ENCODE data around the gene LARP4.
"Not testable (repeated sequence)": the region's sequence is repeated elsewhere in the genome, so short reads cannot be mapped to it uniquely, and the experiment has no call there.

LARP4 gene

DNA sequence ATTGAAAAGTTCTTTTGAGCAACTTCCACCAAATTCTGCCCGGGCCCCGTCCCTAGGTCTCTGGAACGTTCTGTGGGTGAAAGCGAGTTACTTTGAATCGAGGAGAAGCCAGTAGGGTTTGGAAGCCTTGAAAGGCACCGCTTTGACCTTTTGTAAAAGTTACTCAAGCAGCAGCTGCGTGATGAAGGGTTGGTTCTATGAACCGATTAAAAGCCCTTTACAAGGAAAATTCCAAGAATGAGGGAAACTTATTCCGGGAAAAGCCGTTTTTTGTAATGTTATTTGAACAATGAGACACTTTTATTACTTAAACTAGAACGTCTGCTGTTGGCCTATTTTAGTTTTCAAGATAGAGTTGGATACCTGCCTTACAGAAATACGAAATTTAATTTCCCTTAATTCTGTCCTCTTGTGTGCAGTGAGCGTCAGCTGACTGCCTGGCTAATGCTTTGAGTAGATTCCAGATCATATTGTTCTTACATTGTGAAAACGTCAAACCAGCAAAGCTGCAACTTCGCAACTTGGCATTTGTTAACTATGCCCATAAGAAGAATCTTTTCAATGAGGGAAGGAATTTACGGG is 906 bp downstream of the LARP4 start:
- peak; percentile 39 for DNase-seq (ENCODE audit: low read depth)

DNA sequence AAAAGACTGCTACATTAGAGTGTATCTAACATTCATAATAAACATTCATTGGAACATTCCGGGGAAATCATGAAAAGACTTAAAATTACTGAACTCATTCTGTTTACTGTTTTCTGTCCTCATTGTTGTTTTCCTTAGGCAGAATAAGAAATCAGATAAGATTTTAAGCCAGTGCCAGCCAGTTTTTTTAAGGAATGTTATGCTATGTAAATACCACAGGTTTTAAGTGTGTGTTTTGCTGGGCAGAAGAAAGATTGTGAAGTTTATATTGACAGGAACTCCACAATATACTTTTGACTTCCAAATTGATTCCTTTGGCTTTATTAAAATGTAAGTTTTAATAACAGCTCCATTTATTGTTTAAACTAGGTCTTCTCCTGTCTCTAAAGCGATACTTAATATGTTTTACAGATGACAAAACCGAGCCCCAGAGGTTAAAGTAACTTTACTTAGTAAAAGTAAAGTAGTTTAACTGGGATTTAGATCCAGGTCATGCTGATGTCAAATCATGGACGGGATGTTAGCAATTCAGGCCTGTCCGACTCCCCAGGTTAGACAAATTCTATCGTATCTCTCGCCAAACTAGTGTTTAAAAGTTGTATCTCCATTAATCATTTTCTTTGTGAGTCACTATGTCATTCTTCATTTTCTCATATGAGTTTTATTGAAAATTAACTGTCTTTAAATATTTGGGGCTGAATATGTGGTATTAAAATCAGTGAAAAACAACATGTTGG is 1.7 kb downstream of the LARP4 start:
- DNase-seq (ENCODE audit: low read depth) = no peak

DNA sequence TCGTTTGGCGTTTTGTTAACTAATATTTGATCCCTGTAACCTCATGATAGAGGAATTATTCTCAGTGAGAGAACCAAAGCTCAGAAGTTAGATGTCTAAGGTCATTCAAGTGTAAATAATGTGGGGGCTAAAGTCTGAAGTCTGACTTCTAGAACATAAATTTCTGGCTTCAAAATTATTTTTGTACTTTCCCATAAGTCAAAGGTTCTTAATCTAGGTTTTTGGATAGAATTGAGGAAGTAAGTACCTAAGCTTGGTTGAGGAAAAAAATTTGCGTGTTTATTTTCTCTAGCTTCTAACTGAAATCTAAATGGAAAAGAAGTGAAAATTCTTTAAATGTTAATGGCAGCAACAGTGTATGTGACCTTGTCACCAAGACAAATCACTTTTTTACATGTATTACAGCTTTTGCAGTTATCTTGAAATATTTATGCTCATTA is 2.3 kb downstream of the LARP4 start:
- no peak for DNase-seq (ENCODE audit: low read depth)

DNA sequence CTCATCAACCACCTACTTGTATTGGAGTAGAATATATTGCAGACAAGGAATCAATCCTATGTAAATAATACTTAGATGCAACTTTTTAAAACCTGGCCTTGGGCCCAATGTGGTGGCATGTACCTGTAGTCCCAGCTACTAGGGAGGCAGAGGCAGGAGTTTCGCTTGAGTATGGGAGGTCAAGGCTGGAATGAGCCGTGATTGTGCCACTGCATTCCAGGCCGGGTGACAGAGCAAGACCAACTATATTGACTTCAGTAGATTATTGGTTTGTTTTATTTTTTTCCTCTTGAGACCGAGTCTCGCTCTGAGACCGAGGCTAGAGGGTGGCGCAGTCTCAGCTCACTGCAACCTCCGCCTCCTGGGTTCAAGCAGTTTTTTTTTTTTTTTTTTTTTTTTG is 3.6 kb downstream of the LARP4 start:
- DNase-seq (ENCODE audit: low read depth) = no peak

DNA sequence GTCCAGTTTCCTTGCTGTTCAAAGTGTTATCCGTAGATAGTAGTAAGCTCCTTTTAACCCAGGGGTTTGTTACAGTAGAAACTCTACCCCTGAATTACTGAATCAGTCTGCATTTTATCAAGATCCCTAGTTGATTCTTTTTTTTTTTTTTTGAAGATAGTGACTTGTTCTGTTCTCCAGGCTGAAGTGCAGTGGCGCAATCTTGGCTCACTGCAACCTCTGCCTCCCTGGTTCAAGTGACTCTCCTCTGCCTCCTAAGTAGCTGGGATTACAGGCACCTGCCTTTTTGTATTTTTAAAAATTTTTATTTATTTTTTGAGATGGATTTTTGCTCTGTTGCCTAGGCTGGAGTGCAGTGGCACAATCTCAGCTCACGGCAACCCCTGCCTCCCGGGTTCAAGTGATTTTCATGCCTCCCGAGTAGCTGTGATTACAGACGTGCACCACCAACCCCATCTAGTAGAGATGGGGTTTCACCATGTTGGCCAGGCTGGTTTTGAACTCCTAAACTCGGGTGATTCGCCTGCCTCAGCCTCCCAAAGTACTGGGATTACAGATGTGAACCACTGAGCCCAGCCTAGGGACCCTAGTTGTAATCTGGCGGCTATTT is 10.5 kb downstream of the LARP4 start:
- DNase-seq (ENCODE audit: low read depth) = no peak

DNA sequence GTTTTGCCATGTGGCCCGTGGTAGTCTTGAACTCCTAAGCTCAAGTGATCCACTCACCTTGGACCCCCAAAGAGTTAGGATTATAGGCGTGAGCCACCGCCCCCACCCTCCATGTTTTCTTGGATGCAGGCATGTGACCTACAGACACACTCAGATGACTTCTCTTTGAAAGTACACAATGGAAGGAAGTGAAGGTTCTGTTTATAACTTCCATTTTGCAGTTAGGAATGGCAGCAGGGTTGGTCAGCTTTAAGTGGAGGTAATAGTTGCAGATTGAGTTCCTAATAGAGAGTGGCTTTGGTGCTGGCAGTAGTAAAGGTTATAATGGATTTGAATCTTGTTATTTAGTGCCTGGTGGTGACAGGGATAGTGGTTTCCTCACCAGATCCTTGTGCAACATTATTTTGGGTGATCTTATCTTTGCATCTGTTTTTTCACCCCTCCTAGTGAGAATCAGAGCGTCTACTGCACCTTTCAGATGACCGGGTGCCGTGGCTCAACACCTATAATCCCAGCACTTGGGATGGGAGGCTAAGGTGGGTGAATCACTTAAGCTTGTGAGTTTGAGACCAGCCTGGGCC is 15.3 kb downstream of the LARP4 start:
- DNase-seq (ENCODE audit: low read depth) = no peak

DNA sequence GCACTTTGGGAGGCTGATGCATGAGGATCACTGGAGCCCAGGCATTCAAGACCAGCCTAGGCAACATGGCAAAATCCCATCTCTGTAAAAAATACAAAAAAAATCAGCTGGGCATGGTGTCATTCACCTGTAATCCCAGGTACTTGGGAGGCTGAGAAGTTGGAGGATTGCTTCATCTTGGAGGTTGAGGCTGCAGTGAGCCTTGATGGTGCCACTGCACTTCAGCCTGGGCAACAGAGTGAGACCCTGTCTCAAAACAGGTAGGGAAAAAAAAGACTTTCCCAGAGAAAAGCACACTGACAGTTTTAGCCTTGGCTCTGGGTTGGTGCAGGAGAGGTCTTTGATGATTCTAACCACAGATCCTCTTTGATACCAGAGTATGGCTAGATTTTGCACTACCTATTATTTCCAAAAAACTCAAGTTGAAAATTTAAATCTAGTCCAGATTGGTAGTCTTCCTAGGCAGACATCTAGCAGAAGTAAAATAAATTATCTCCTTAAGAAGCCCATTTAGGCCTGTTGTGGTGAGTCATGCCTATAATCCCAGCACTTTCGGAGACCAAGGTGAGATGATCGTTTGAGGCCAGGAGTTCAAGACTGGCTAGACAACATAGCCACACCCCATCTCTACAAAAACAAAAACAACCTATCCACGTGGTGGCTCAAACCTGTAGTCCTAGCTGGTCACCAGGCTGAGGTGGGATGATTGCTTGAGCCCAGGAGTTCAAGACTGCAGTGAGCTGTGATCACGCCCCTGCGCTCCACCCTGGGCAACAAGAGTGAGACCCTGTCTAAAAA is 18.6 kb downstream of the LARP4 start:
- no peak for DNase-seq (ENCODE audit: low read depth)

DNA sequence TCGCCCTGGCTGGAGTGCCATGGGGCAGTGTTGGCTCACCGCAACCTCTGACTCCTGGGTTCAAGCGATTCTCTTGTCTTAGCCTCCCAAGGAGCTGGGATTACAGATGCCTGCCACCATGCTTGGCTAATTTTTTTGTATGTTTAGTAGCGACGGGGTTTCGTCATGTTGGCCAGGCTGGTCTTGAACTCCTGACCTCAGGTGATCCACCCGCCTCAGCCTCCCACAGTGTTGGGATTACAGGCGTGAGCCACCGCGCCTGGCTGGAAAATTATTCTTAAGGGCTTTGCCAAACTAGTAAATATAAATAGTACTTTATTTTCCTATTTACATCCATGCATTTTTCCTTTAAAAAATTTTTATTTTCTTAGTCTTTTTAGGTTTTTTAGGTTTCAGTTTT is 22.2 kb downstream of the LARP4 start:
- not testable (repeated sequence) for DNase-seq (ENCODE audit: low read depth)

DNA sequence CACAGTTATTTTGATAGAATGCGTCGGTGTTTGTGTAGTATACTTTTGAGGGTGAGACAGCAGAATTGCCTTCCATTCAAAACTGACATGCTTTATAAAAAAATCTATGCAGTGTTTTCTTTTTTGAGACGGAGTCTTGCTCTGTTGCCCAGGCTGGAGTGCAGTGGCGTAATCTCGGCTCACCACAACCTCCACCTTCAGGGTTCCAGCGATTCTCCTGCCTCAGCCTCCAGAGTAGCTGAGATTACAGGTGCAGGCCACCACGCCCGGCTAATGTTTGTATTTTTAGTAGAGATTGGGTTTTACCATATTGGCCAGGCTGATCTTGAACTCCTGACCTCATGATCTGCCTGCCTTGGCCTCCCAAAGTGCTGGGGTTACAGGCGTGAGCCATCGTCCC is 22.7 kb downstream of the LARP4 start:
- DNase-seq (ENCODE audit: low read depth) = not testable (repeated sequence)

DNA sequence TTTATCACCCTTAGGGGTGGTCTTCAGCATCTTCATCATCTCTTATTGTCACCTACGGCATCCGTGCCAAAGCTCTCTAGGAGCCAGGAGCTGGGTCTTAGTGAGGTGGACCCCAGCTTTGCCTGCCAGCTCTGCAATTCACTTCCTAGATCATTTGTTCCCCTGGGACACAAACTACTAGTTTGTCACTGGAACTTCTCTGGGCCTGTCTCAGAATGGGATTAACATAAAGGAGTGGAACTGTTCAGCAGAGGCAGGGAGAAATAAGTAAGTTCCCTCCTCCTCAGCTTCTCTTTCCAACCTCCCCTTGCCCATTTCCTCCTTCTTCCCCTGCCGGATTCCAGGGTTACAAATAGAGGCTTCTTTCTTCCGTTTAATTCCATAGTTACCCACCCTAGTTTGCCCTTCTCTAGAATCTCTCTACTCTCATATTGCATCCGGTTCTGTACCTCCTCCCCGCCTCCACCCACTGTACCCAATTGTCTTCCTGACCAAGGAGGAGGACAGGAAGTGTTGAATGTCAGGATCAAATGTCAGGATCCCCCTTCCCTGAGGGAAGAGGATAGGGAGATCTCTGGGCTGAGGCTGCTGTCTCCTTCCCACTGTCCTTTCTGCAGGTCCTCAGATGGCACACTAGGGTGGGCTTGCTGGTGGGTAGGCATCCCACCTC is 25.0 kb downstream of the LARP4 start:
- DNase-seq (ENCODE audit: low read depth) = no peak

DNA sequence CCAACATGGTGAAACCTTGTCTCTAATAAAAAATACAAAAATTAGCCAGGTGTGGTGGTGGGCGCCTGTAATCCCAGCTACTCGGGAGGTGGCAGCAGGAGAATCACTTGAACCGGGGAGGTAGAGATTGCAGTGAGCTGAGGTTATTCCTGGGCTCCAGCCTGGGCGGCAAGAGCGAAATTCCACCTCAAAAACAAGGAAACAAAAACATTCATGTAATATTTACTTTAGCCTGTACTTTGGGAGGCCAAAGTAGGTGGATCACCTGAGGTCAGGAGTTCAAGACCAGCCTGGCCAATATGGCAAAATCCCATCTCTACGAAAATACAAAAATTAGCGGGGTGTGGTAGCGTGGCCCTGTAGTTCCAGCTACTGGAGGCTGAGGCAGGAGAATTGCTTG is 31.0 kb downstream of the LARP4 start:
- not testable (repeated sequence) for DNase-seq (ENCODE audit: low read depth)

DNA sequence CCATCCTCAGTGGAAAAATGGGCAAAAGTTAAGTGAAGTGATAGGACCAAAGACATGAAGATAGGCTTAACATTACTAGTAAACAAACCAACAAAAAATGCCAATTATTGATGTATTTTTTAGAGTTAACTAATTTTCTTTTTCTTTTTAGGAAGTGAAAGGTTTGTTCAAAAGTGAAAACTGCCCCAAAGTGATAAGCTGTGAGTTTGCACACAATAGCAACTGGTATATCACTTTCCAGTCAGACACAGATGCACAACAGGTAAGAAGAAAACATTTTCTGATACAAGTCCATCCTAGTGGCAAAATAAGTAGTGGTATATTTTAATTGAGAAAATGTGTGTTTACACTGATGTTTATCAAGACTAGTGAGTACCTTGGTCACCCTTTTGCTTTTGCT is 39.6 kb downstream of the LARP4 start:
- DNase-seq (ENCODE audit: low read depth) = no peak

DNA sequence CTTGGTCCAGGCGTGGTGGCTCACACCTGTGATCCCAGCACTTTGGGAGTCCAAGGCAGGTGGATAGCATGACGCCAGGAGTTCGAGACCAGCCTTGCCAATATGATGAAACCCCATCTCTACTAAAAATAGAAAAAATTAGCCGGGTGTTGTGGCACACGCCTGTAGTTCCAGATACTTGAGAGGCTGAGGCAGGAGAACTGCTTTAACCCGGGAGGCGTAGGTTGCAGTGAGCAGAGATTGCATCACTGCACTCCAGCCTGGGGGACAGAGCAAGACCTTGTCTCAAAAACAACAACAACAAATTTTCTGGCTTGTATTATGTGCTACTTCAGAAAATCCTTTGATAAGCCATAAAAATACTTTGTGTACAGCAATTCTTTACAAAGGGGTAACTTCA is 41.1 kb downstream of the LARP4 start:
- DNase-seq (ENCODE audit: low read depth) = no peak

DNA sequence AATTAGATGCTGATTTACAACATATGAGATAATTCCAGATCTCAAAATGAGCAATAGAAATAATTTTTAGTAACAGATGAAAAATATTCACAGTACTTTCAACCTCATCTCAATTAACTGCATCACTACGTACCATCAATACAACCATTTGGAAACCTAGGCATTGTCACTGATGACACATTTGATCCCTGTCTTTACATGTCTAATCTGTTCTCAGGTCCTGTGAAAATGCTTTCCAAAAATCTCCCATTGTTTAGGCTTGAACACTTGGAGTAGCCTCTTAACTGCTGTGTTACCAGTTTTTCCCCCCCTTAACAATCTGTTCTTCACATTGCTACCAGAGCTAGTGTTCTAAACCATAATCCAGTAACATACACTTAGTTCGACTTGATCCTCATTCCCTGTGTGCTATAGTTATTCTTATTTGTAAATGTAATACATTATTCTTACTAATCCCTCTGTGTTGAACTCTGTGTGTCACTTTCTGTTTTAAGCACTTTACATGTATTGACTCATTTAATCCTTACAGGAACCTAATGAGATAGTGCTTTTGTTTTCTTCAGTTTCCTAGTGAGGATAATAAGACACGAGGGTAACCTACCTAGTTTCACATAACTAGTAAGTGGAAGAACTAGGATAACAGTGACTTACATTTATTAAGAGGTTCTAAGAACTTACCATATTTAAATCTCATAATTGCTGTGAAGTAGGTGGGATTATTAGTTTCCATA is 41.7 kb downstream of the LARP4 start:
- DNase-seq (ENCODE audit: low read depth) = no peak

DNA sequence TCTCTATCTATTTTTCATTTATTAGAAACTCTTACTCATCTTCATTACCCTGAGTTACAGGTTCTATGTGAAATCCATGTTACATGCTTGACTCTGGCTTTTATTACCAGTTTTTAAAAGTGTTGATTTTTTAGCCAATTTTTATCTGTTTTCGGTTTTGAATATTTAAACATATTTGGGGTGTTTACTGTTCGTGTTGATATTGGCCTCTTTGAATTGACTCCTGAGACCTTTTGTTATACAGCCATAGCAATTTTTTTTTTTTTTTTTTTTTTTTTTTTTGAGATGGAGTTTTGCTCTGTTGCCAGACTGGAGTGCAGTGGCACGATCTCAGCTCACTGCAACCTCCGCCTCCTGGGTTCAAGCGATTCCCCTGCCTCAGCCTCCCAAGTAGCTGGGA is 49.0 kb downstream of the LARP4 start:
- DNase-seq (ENCODE audit: low read depth) = not testable (repeated sequence)

DNA sequence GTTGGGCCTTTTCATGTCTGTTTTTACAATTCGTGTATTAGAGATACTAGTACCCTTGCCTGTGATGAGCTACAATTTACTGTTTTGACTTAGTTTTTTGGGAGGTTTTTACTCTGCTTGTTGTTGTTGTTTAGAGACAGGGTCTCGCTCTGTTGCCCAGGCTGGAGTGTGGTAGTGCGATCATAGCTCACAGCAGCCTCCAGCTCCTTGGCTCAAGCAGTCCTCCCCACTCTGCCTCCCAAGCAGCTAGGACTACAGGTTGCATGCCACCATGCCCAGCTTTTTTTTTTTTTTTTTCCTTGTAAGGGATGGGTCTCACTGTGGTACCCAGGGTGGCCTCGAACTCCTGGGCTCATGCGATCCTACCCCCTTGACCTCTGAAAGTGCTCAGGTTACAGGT is 52.1 kb downstream of the LARP4 start:
- no peak for DNase-seq (ENCODE audit: low read depth)

DNA sequence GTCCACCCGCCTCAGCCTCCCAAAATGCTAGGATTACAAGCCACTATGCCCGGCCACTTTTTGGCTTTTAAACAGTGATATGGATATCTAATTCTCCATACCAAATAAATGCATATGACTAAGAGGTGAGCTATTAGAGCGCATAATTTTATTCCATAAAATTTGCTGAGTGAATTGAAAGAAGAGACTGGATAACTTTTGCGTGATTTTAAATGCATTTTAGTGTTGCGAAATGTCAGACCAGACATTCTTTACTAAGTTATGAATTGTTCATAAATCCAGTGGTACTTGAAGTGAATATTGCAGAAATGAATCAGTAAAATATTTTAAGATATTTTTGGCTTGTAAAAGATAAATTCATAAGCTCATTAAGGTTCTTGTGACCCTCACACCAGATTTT is 53.2 kb downstream of the LARP4 start:
- no peak for DNase-seq (ENCODE audit: low read depth)

DNA sequence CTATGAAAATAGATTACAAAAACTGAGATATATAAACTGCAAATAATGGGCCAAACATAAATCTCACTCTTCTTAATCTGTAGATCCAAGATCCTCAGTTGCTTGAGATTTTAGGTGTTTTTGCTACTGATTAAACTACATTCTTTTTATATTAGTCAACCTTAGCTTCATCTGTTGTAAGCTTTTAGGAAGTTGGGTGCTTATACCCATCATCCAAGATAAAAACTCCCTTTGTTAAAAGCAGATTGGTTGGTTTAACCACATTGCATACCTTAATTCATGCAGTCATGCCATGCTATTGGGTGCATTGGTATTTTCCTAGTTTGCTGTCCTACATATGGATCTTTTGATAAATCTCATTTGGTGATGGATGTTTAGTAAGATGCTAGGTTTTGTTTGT is 57.9 kb downstream of the LARP4 start:
- no peak for DNase-seq (ENCODE audit: low read depth)

DNA sequence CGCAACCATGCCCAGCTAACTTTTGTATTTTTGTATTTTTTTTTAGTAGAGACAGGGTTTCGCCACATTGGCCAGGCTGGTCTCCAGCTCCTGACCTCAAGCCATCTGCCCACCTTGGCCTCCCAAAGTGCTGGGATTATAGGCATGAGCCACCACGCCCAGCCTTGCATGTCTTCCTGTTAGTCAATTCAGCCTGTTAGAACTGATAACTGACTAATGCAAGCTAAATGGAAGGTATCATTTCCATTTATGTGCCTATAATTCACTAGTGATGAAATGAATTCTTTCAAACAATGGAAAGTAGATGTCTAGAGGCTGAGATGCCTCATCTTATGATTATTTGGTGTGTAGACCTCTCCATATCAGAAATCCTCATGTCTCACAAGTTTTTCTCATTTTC is 66.8 kb downstream of the LARP4 start:
- DNase-seq (ENCODE audit: low read depth) = no peak

DNA sequence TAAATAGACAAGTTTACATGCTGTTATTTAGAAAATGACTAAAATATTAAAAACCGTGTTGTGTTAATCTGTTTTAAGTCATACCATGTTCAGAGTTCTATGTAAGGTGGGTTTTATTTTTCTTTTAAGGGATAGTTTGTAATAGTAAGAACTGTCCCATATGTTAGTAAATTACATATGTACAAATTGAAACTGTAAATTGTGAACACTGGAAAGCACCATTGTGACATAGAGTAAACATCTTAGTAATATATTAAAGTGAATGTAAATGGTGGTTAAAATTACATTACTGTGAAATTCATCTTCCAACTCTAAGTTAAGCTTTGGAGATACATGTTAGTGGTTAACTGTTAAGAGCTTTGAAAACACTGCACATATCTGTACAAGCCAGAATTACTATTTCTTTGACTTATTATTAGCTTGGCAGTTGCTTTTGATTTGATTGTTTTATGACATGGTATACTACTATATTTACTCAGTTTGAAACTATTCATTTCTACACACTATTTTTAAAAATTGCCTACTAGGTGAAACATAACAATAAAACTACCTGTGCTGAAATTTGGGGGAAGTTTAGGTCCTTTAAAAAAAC is 76.7 kb downstream of the LARP4 start:
- no peak for DNase-seq (ENCODE audit: low read depth)

DNA sequence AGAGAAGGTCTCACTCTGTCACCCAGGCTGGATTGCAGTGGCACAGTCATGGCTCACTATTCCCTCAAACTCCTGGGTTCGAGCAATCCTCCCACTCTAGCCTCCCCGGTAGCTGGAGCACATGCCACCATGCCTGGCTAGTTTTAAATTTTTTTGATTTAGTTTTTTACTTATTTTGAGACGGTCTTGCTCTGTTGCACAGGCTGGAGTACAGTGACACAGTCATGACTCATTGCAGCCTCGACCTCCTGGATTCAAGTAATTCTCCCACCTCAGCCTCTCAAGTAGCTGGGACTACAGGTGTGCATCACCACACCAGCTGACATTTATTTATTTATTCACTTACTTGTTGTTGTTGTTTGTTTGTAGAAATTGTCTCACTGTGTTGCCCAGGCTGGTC is 81.9 kb downstream of the LARP4 start:
- no peak for DNase-seq (ENCODE audit: low read depth)

Measured in fibroblast of the conjunctiva (primary cell).